HepG2 (cell line): ENCODE results near the gene SLC39A3. TPM values are rescaled to one million over a fixed set of nuclear protein-coding genes. Genes with fewer than 3 reads are reported as not detected.
A peak's percentile ranks its signal among the peaks of the same experiment; 100 is the strongest.

ENCODE experiments used
- CHD4 ChIP-seq: fragments of 200-600 bp; sonication (generic); IDR thresholded peaks from 2 replicates; pipeline ENCODE4 v1.7.0; 2017; ENCODE audit warnings: mild to moderate bottlenecking, low read length, borderline replicate concordance
- CREB1 ChIP-seq, 2 experiments: fragments of 450-650 bp in 1 of 2; IDR thresholded peaks; 2 replicates each; pipeline ENCODE4 v1.6.1; 2016 to 2017; ENCODE audit warnings: control low read depth in 1 of 2, mild to moderate bottlenecking in 1 of 2, missing compliant biosample characterization in 1 of 2, missing genetic modification characterization in 1 of 2
- HDAC2 ChIP-seq: sonication (generic); formaldehyde crosslinking; IDR thresholded peaks from 2 replicates; pipeline ENCODE4 v1.4.0; 2020; ENCODE audit warnings: missing genetic modification reagents
- KLF11 ChIP-seq: IDR thresholded peaks from 2 replicates; pipeline ENCODE4 v1.6.1; 2016; ENCODE audit warnings: missing compliant biosample characterization
- PHB2 ChIP-seq: fragments of 450-650 bp; IDR thresholded peaks from 2 replicates; pipeline ENCODE4 v1.6.1; 2018; ENCODE audit not compliant: partially characterized antibody
- SMC3 ChIP-seq: IDR thresholded peaks from 2 replicates; pipeline ENCODE4 v1.6.1; 2011; ENCODE audit warnings: low read length, improper control_type of control experiment
- TRIM24 ChIP-seq: sonication (generic); formaldehyde crosslinking; IDR thresholded peaks from 2 replicates; pipeline ENCODE4 v1.8.0; 2022; ENCODE audit warnings: mild to moderate bottlenecking, missing genetic modification reagents
- ZC3H4 ChIP-seq: sonication (generic); formaldehyde crosslinking; IDR thresholded peaks from 2 replicates; pipeline ENCODE4 v1.4.0; 2020; ENCODE audit warnings: missing genetic modification reagents, borderline replicate concordance
- ZNF430 ChIP-seq: sonication (generic); formaldehyde crosslinking; IDR thresholded peaks from 2 replicates; pipeline ENCODE4 v1.9.0; 2021; ENCODE audit warnings: mild to moderate bottlenecking, missing genetic modification reagents
- ZNF629 ChIP-seq: sonication (generic); formaldehyde crosslinking; conservative IDR thresholded peaks from 2 replicates; pipeline ENCODE4 v1.5.0; 2020; ENCODE audit warnings: missing genetic modification reagents
- ZNF761 ChIP-seq: sonication (generic); formaldehyde crosslinking; conservative IDR thresholded peaks from 2 replicates; pipeline ENCODE4 v1.4.0; 2020; ENCODE audit warnings: mild to moderate bottlenecking, missing genetic modification reagents
- ZNF879 ChIP-seq: sonication (generic); formaldehyde crosslinking; IDR thresholded peaks from 2 replicates; pipeline ENCODE4 v1.8.1; 2023; ENCODE audit warnings: missing genetic modification reagents
- polyA plus RNA-seq, 8 experiments: library from polyadenylated mRNA; depleted of rRNA in 3 of 8; stranded (reverse) in 7 of 8; unstranded in 1 of 8; fragments of >200 nt; fragmentation: Illumina TruSeq in 4 of 8; extraction: Trizol in 4 of 8; gene quantifications; 2 replicates each; pipeline versions ENCODE4 v1.2.1 to v1.2.3, GENCODE V29; 2011 to 2016; ENCODE audit warnings: low read depth in 4 of 8, missing spikeins in 1 of 8, mixed read lengths in 1 of 8; ENCODE audit not compliant: insufficient read depth in 1 of 8
- total RNA-seq, 5 experiments: library from RNA; depleted of rRNA; stranded (reverse); fragments of >200 nt; fragmentation: Illumina TruSeq; extraction: Trizol; gene quantifications; 2 replicates each; pipeline ENCODE4 v1.2.3, GENCODE V29; 2016; ENCODE audit warnings: low read depth in 1 of 5
- TF ChIP-seq, protein P1 (sequence below): sonication (generic); formaldehyde crosslinking; IDR thresholded peaks from 2 replicates; pipeline ENCODE4 v1.9.0; 2021; ENCODE audit warnings: missing genetic modification reagents, mild to moderate bottlenecking, borderline replicate concordance
- TF ChIP-seq, protein P2 (sequence below): IDR thresholded peaks from 2 replicates; pipeline ENCODE4 v1.6.1; 2016; ENCODE audit warnings: control low read depth
- TF ChIP-seq, protein P3 (sequence below): sonication (generic); formaldehyde crosslinking; IDR thresholded peaks from 2 replicates; pipeline ENCODE4 v1.4.0; 2020; ENCODE audit warnings: missing genetic modification reagents, borderline replicate concordance
- TF ChIP-seq, protein P4 (sequence below): IDR thresholded peaks from 2 replicates; pipeline ENCODE4 v1.6.1; 2016; ENCODE audit warnings: low read depth
- TF ChIP-seq, protein P5 (sequence below): sonication (generic); formaldehyde crosslinking; IDR thresholded peaks from 2 replicates; pipeline ENCODE4 v1.5.1; 2020; ENCODE audit warnings: mild to moderate bottlenecking, missing genetic modification reagents, borderline replicate concordance

SLC39A3 gene
- total and polyA plus RNA-seq, 2 of the 13 experiments (the other 11 are each of a cell fraction or from before 2014, with no cell fraction given): 33.6 to 41.6 TPM

DNA sequence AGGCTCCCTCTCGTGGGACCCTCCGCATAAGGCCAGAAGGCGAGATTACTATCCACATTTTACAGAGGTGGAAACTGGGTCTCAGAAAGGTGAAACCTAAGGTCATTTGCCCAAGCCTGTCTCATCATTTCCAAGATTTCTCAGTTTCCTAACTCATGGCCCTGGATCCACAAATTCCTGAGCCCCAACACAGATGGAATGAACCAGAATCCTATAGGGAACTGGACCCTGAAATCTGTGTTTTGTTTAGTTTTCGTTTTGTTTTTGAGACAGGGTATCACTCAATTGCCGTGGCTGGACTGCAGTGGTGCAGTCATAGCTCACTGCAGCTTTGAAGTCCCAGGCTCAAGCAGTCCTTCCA lies 36.8 kb downstream of the SLC39A3 start (continued):
- TF ChIP-seq, protein P1, sequence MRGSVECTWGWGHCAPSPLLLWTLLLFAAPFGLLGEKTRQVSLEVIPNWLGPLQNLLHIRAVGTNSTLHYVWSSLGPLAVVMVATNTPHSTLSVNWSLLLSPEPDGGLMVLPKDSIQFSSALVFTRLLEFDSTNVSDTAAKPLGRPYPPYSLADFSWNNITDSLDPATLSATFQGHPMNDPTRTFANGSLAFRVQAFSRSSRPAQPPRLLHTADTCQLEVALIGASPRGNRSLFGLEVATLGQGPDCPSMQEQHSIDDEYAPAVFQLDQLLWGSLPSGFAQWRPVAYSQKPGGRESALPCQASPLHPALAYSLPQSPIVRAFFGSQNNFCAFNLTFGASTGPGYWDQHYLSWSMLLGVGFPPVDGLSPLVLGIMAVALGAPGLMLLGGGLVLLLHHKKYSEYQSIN: no peak
- TF ChIP-seq, protein P2, sequence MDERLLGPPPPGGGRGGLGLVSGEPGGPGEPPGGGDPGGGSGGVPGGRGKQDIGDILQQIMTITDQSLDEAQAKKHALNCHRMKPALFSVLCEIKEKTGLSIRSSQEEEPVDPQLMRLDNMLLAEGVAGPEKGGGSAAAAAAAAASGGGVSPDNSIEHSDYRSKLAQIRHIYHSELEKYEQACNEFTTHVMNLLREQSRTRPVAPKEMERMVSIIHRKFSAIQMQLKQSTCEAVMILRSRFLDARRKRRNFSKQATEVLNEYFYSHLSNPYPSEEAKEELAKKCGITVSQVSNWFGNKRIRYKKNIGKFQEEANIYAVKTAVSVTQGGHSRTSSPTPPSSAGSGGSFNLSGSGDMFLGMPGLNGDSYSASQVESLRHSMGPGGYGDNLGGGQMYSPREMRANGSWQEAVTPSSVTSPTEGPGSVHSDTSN: no peak
- no peak for TF ChIP-seq PHB2
- no peak for TF ChIP-seq ZNF430
- TF ChIP-seq ZC3H4 (CRISPR knock-in tag): no peak
- TF ChIP-seq, protein P3, sequence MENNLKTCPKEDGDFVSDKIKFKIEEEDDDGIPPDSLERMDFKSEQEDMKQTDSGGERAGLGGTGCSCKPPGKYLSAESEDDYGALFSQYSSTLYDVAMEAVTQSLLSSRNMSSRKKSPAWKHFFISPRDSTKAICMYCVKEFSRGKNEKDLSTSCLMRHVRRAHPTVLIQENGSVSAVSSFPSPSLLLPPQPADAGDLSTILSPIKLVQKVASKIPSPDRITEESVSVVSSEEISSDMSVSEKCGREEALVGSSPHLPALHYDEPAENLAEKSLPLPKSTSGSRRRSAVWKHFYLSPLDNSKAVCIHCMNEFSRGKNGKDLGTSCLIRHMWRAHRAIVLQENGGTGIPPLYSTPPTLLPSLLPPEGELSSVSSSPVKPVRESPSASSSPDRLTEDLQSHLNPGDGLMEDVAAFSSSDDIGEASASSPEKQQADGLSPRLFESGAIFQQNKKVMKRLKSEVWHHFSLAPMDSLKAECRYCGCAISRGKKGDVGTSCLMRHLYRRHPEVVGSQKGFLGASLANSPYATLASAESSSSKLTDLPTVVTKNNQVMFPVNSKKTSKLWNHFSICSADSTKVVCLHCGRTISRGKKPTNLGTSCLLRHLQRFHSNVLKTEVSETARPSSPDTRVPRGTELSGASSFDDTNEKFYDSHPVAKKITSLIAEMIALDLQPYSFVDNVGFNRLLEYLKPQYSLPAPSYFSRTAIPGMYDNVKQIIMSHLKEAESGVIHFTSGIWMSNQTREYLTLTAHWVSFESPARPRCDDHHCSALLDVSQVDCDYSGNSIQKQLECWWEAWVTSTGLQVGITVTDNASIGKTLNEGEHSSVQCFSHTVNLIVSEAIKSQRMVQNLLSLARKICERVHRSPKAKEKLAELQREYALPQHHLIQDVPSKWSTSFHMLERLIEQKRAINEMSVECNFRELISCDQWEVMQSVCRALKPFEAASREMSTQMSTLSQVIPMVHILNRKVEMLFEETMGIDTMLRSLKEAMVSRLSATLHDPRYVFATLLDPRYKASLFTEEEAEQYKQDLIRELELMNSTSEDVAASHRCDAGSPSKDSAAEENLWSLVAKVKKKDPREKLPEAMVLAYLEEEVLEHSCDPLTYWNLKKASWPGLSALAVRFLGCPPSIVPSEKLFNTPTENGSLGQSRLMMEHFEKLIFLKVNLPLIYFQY: no peak
- no peak for TF ChIP-seq ZNF879 (CRISPR knock-in tag)
- TF ChIP-seq, protein P4, sequence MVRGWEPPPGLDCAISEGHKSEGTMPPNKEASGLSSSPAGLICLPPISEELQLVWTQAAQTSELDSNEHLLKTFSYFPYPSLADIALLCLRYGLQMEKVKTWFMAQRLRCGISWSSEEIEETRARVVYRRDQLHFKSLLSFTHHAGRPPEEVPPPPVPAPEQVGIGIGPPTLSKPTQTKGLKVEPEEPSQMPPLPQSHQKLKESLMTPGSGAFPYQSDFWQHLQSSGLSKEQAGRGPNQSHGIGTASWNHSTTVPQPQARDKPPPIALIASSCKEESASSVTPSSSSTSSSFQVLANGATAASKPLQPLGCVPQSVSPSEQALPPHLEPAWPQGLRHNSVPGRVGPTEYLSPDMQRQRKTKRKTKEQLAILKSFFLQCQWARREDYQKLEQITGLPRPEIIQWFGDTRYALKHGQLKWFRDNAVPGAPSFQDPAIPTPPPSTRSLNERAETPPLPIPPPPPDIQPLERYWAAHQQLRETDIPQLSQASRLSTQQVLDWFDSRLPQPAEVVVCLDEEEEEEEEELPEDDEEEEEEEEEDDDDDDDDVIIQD (CRISPR knock-in tag): no peak
- TF ChIP-seq TRIM24: no peak
- no peak for TF ChIP-seq HDAC2 (CRISPR knock-in tag)
- peak; percentile 18 for TF ChIP-seq CHD4
- no peak for TF ChIP-seq KLF11 (CRISPR knock-in tag)
- TF ChIP-seq ZNF629 (CRISPR knock-in tag): no peak
- TF ChIP-seq CREB1 (IDR thresholded peaks at IDR 0.05): no peak
- 0 out of 2 replicates have a peak, but pooled peaks have one; percentile 49 for TF ChIP-seq CREB1 (CRISPR knock-in tag; IDR thresholded peaks at IDR 0.05)
- no peak for TF ChIP-seq ZNF761
- TF ChIP-seq SMC3: no peak
- TF ChIP-seq, protein P5, sequence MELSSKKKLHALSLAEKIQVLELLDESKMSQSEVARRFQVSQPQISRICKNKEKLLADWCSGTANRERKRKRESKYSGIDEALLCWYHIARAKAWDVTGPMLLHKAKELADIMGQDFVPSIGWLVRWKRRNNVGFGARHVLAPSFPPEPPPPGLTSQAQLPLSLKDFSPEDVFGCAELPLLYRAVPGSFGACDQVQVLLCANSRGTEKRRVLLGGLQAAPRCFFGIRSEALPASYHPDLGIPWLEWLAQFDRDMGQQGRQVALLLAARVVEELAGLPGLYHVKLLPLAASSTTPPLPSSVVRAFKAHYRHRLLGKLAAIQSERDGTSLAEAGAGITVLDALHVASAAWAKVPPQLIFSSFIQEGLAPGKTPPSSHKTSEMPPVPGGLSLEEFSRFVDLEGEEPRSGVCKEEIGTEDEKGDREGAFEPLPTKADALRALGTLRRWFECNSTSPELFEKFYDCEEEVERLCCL: no peak
